HCT116 (cell line): ENCODE measurements around the gene HPCAL1. TPM values are rescaled to one million over a fixed set of nuclear protein-coding genes. Genes with fewer than 3 reads are reported as not detected.

Source experiments
- ATAC-seq: fragments of 200-7000 bp; cut with Tn5 transposase; 2 replicates; pipeline ENCODE4 v1.9.1; 2020; ENCODE audit warnings: mild to moderate bottlenecking, moderate library complexity
- BruUV-seq: library from RNA; stranded (reverse); fragments of 400-500 nt; replicated peaks from 2 replicates; lab custom pipeline; 2021; lab: Mats Ljungman, UMichigan
- CTCF ChIA-PET: fragments of 300-600 bp; sonication (Branson Sonifier 250); formaldehyde crosslinking; loops from one replicate; lab custom pipeline; 2021; ENCODE audit warnings: antibody characterized with exemption; lab: Charles Lee
- POLR2A ChIA-PET: fragments of 300-600, 350-600 bp; sonication (Branson Sonifier 250); formaldehyde crosslinking; loops from one replicate; lab custom pipeline; 2021; ENCODE audit warnings: antibody characterized with exemption; lab: Charles Lee
- RAD21 ChIA-PET, 2 experiments: fragments of 300-600 bp; sonication (Branson Sonifier 250); formaldehyde crosslinking; loops; one replicate each; lab custom pipeline; 2023; ENCODE audit warnings: low total read pairs in 2 of 2; ENCODE audit not compliant: uncharacterized antibody in 2 of 2, unreplicated experiment in 2 of 2, low non-redundant PET in 1 of 2; lab: Charles Lee
- DNase-seq: peaks from one replicate; pipeline ENCODE4 v3.0.0-alpha.2; 2010; ENCODE audit warnings: low read depth, low spot score
- H2AFZ ChIP-seq: fragments of 200-600 bp; shearing (Covaris generic), sonication (generic); 2 replicates; pipeline ENCODE4 v1.6.1; 2017; ENCODE audit warnings: low read depth, mixed run types, mixed read lengths, antibody characterized with exemption, low read length; ENCODE audit not compliant: poor library complexity, severe bottlenecking
- H3K27ac ChIP-seq: 2 replicates; pipeline ENCODE4 v1.5.1; 2012; ENCODE audit warnings: low read depth, low read length
- H3K27me3 ChIP-seq: fragments of 200-600 bp; sonication (generic); 2 replicates; pipeline ENCODE4 v1.6.1; 2016; ENCODE audit warnings: mixed run types, low read length, mixed read lengths; ENCODE audit not compliant: insufficient read depth
- H3K36me3 ChIP-seq, 2 experiments: fragments of 200-500 bp in 1 of 2; fragments of 200-600 bp in 1 of 2; sonication (Bioruptor generic) in 1 of 2; sonication (generic) in 1 of 2; 2 replicates each; pipeline versions ENCODE4 v1.5.1 to v1.6.1; 2014 to 2016; ENCODE audit warnings: low read length in 2 of 2, inconsistent platforms in 1 of 2, mixed read lengths in 1 of 2, mixed run types in 1 of 2; ENCODE audit not compliant: insufficient read depth in 2 of 2, control insufficient read depth in 1 of 2
- H3K4me1 ChIP-seq, 2 experiments: fragments of 200-600 bp in 1 of 2; sonication (generic) in 1 of 2; 2 replicates each; pipeline versions ENCODE4 v1.5.1 to v1.6.1; 2012 to 2017; ENCODE audit warnings: low read length in 2 of 2, inconsistent platforms in 1 of 2, mild to moderate bottlenecking in 1 of 2, mixed read lengths in 1 of 2, mixed run types in 1 of 2, moderate library complexity in 1 of 2; ENCODE audit not compliant: insufficient read depth in 2 of 2, control insufficient read depth in 1 of 2
- H3K4me2 ChIP-seq: fragments of 200-600 bp; sonication (generic); 2 replicates; pipeline ENCODE4 v1.6.1; 2017; ENCODE audit warnings: mixed run types, low read length, mixed read lengths
- H3K4me3 ChIP-seq, 2 experiments: fragments of 200-600 bp in 1 of 2; sonication (generic) in 1 of 2; replicated peaks in 1 of 2; 2 replicates each; pipeline ENCODE4 v1.5.1; 2011 to 2016; ENCODE audit warnings: low read length in 2 of 2, control low read depth in 1 of 2, low read depth in 1 of 2, mild to moderate bottlenecking in 1 of 2, mixed read lengths in 1 of 2, mixed run types in 1 of 2
- H3K79me2 ChIP-seq: fragments of 200-600 bp; sonication (generic); 2 replicates; pipeline ENCODE4 v1.6.1; 2017; ENCODE audit warnings: mild to moderate bottlenecking, mixed run types, low read length, moderate library complexity, mixed read lengths; ENCODE audit not compliant: insufficient read depth
- H3K9ac ChIP-seq: fragments of 200-600 bp; sonication (generic); 2 replicates; pipeline ENCODE4 v1.6.1; 2016; ENCODE audit warnings: low read length, mixed read lengths
- H3K9me2 ChIP-seq: fragments of 200-600 bp; sonication (generic), shearing (Covaris generic); 2 replicates; pipeline ENCODE4 v1.6.1; 2017; ENCODE audit warnings: mixed run types, mild to moderate bottlenecking, moderate library complexity; ENCODE audit not compliant: insufficient read depth
- H3K9me3 ChIP-seq, 2 experiments: fragments of 200-500 bp in 1 of 2; fragments of 200-600 bp in 1 of 2; sonication (Bioruptor generic) in 1 of 2; sonication (generic) in 1 of 2; 2 replicates each; pipeline ENCODE4 v1.6.1; 2014 to 2017; ENCODE audit warnings: low read length in 2 of 2, mixed read lengths in 2 of 2, inconsistent platforms in 1 of 2, low read depth in 1 of 2, mild to moderate bottlenecking in 1 of 2, mixed run types in 1 of 2, moderate library complexity in 1 of 2; ENCODE audit not compliant: control insufficient read depth in 1 of 2, insufficient read depth in 1 of 2
- H4K20me1 ChIP-seq: fragments of 200-600 bp; sonication (generic), shearing (Covaris generic); 2 replicates; pipeline ENCODE4 v1.6.1; 2017; ENCODE audit warnings: mixed run types, mild to moderate bottlenecking, moderate library complexity; ENCODE audit not compliant: insufficient read depth
- CEBPB ChIP-seq: IDR thresholded peaks from 2 replicates; pipeline ENCODE4 v1.6.1; 2012; ENCODE audit warnings: low read depth
- ELF1 ChIP-seq: IDR thresholded peaks from 2 replicates; pipeline ENCODE4 v1.6.1; 2012; ENCODE audit warnings: low read depth, borderline replicate concordance
- FOSL1 ChIP-seq: IDR thresholded peaks from 2 replicates; pipeline ENCODE4 v1.6.1; 2012; ENCODE audit warnings: low read depth
- MAX ChIP-seq: IDR thresholded peaks from 2 replicates; pipeline ENCODE4 v1.6.1; 2012
- TCF7L2 ChIP-seq: IDR thresholded peaks from 2 replicates; pipeline ENCODE4 v1.7.0; 2011; ENCODE audit warnings: borderline replicate concordance, inconsistent platforms; ENCODE audit not compliant: insufficient read depth, insufficient read length; ENCODE audit errors: extremely low read depth
- ZBTB33 ChIP-seq: IDR thresholded peaks from 2 replicates; pipeline ENCODE4 v1.6.1; 2011; ENCODE audit warnings: mild to moderate bottlenecking, low read length, moderate library complexity; ENCODE audit not compliant: insufficient replicate concordance; ENCODE audit errors: extremely low read depth
- intact Hi-C: fragments of 100-400 bp; cut with micrococcal nuclease; formaldehyde crosslinking; loops from 2 replicates; pipeline ENCODE4 v1.10.0; 2022
- total RNA-seq: library from RNA; stranded (reverse); gene quantifications from one replicate; pipeline ENCODE4 v1.2.1, GENCODE V29; 2021; ENCODE audit not compliant: unreplicated experiment

The HPCAL1 gene
- total RNA-seq, 1 experiment from 2014 or later, result 111 TPM

GRCh38 chr2:10347562-10347948 is 44.9 kb downstream of the HPCAL1 start (continued):
- TF ChIP-seq MAX (no peak), TCF7L2 (no peak)

- TF ChIP-seq FOSL1 (no peak), ELF1 (no peak), ZBTB33 (no peak), MAX (no peak), CEBPB (no peak)
- TF ChIP-seq, all 23 proteins: peak for 0
- no peak overlapping the region for H3K9ac ChIP-seq
- intact Hi-C loops, result no loop called here
- H2AFZ ChIP-seq, result no peak overlapping the region
- peaks cover 86% of the 10 kb centered on the region for H3K79me2 ChIP-seq
- peaks cover 0 to 15% of the 10 kb centered on the region in 2 experiments; a peak in 1 of 4 replicates for H3K4me1 ChIP-seq
- no peak overlapping the region for H3K27ac ChIP-seq
- ATAC-seq (no peak), DNase-seq (no peak)
- no peak overlapping the region for H3K4me3 ChIP-seq
- no peak overlapping the region for H3K4me2 ChIP-seq
- no TSS peak for BruUV-seq
- RAD21 ChIA-PET, result interaction anchor here in 1 of 2 experiments (0.7 kb wide), 1 partner anchor 121 kb away, joined by 4 read pairs; no protein-coding TSS in a partner anchor
- H3K36me3 ChIP-seq, result no peaks in the 10 kb centered on the region
- H3K27me3 ChIP-seq, result no peaks in the 10 kb centered on the region
- CTCF ChIA-PET, result no interaction called here
- no peaks in the 10 kb centered on the region for H3K9me2 ChIP-seq
- peaks cover 8% of the 10 kb centered on the region; the same call in 1 of the 2 replicates for H4K20me1 ChIP-seq
- no peaks in the 10 kb centered on the region for H3K9me3 ChIP-seq
- POLR2A ChIA-PET, result no interaction called here
Observed at GRCh38 chr2:10348891-10349290, 46.2 kb downstream of the HPCAL1 start.
